Measurements from ENCODE around the gene ATG2A. TPM values are rescaled to one million over a fixed set of nuclear protein-coding genes. Genes with fewer than 3 reads are reported as not detected.

Gene ATG2A
- total and polyA plus RNA-seq, 12 donors: 3.6 to 43.5 (median 33.1) TPM

DNA sequence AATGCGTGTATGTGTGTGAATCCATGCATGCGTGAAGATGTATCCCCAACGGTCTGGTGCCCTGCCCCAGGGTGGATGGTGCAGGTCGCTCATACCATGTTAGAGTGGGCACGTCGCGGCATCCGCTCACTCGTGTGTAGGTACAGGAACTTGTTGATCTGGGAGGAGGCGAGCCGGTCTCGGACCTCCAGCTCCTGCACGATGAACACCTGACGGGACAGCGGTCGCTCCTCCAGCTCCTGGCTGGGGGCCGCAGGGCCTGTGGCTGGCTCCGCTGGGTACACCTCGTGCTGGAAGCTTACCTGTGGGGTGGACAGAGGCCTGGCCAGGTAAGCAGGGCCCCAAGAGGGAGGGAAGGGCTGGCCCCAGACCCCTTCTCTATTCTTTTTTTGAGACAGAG is 18.5 kb downstream of the ATG2A start:
- Histone ChIP-seq H3K36me3 (replicated peaks in 1 of 2) (peaks cover 0 to 67% of the 10 kb centered on the region in 2 donors), H3K4me1 (replicated peaks in 1 of 2) (peaks cover 0 to 6% of the 10 kb centered on the region in 2 donors), H3K4me3 (no peak overlapping the region), H3K27ac (no peak overlapping the region), H3K27me3 (no peaks in the 10 kb centered on the region), H3K9me3 (replicated peaks in 1 of 3) (no peaks in the 10 kb centered on the region)
- intact Hi-C loops (cut with DNase I): no loop called here
- TF ChIP-seq, protein P1, sequence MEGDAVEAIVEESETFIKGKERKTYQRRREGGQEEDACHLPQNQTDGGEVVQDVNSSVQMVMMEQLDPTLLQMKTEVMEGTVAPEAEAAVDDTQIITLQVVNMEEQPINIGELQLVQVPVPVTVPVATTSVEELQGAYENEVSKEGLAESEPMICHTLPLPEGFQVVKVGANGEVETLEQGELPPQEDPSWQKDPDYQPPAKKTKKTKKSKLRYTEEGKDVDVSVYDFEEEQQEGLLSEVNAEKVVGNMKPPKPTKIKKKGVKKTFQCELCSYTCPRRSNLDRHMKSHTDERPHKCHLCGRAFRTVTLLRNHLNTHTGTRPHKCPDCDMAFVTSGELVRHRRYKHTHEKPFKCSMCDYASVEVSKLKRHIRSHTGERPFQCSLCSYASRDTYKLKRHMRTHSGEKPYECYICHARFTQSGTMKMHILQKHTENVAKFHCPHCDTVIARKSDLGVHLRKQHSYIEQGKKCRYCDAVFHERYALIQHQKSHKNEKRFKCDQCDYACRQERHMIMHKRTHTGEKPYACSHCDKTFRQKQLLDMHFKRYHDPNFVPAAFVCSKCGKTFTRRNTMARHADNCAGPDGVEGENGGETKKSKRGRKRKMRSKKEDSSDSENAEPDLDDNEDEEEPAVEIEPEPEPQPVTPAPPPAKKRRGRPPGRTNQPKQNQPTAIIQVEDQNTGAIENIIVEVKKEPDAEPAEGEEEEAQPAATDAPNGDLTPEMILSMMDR (IDR thresholded peaks at IDR 0.05): no peak
- TF ChIP-seq POLR2A (IDR thresholded peaks at IDR 0.05): no peak
- WGBS, 4 donors: 95 to 96% (median 95%) methylated on average over 9 to 19 of the region's 19 CpGs
- DNase-seq: no peak

DNA sequence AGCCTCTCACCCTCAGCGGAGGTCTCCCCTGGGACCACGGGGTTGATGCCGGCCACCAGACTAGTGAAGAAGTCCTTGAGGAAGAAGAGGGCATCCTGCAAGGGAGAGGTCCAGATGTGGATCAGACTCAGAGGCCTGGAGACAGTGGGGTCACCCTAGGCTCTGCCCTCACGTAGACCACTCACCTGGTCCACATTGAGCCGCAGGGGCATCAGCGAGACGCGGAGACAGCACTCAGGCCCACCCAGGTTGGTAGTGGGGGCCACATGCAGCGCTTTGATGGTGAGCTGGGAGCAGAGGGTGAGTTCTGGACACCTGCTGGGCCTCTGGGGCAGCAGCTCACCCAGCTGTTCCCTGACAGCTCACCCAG is 18.9 kb downstream of the ATG2A start:
- intact Hi-C loops (cut with DNase I): no loop called here
- H3K27me3 ChIP-seq: no peaks in the 10 kb centered on the region
- peaks cover 0 to 6% of the 10 kb centered on the region in 2 donors for H3K4me1 ChIP-seq (replicated peaks in 1 of 2)
- 92 to 98% (median 95%) methylated on average over 6 to 9 of the region's 9 CpGs for WGBS, 4 donors
- H3K4me3 ChIP-seq: no peak overlapping the region
- H3K9me3 ChIP-seq (replicated peaks in 1 of 3): no peaks in the 10 kb centered on the region
- peaks cover 0 to 62% of the 10 kb centered on the region in 2 donors for H3K36me3 ChIP-seq (replicated peaks in 1 of 2)
- no peak overlapping the region for H3K27ac ChIP-seq
- DNase-seq: no peak
- TF ChIP-seq, protein P1 (IDR thresholded peaks at IDR 0.05): no peak
- TF ChIP-seq POLR2A (IDR thresholded peaks at IDR 0.05): no peak

DNA sequence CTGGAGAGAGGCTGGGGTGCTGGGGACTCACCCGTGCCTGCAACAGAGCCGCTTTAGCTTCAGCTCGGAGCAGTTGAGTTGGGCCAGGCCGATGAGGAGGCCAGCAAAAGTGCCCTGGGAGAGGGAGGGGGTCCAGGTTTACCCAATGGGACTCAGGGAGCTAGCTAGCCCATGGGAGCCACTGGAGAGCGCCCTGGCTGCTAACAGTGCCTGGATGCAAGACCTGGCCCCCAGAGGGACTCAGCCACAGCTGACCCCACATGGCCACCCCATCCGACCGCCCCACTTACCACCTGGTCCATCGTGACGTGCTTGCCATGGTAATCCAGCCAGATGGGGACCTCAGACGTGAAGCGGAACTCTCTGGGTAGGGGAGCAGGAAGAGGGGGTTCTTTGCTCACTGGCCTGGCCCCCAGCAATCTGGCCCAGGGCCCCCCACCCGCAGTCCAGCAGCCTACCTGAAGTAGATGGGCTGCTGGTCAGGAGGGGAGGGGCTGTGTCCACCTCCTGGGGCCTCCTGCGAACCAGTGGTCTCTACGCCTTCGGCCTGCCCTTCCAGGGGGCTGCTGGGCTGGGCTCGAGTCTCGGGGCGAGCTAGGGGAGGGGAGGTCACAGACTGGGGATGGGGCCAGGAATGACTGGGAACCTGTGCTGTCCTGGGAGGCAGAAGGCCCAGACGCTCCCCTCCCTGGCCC is 19.5 kb downstream of the ATG2A start:
- intact Hi-C loops (cut with DNase I): no loop called here
- TF ChIP-seq POLR2A (IDR thresholded peaks at IDR 0.05): no peak
- TF ChIP-seq, protein P1 (IDR thresholded peaks at IDR 0.05): no peak
- DNase-seq: no peak
- Histone ChIP-seq H3K27ac (no peak overlapping the region), H3K36me3 (replicated peaks in 1 of 2) (peaks cover 0 to 57% of the 10 kb centered on the region in 2 donors), H3K9me3 (replicated peaks in 1 of 3) (no peaks in the 10 kb centered on the region), H3K27me3 (no peaks in the 10 kb centered on the region), H3K4me3 (no peak overlapping the region), H3K4me1 (replicated peaks in 1 of 2) (peaks cover 0 to 6% of the 10 kb centered on the region in 2 donors)
- 88 to 95% (median 94%) methylated on average over 5 to 19 of the region's 19 CpGs for WGBS, 4 donors

DNA sequence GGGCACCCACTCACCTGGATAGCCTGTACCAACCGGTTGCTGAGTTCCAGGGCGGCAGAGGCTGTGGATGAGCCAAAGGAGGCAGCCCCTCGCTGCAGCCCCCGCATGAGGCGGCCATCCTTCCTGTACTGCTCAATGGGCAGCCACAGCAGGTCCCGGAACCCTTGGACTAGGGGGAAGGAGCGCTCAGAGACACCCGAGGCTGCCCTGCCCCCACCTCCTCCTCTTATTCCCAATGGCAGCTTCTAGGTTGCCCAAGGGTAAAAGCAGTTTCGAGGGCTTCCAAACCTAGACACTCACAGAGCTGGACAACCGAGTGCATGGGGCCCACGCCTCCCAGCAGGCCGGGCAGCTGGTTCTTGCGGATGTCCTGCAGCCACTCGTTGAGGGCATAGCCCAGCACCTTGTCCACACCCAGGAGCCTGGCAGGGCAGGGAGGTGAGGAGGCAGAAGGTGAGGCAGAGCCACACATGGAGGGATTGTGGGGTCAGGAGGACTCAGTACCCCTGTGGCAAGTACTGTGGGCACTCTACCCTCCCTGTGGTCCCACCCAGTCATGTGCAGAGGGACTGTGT is 20.5 kb downstream of the ATG2A start:
- no peaks in the 10 kb centered on the region for H3K9me3 ChIP-seq (replicated peaks in 1 of 3)
- peaks cover 0 to 6% of the 10 kb centered on the region in 2 donors for H3K4me1 ChIP-seq (replicated peaks in 1 of 2)
- no peak overlapping the region for H3K4me3 ChIP-seq
- DNase-seq: no peak
- H3K27me3 ChIP-seq: no peaks in the 10 kb centered on the region
- TF ChIP-seq POLR2A (IDR thresholded peaks at IDR 0.05): no peak
- TF ChIP-seq, protein P1 (IDR thresholded peaks at IDR 0.05): no peak
- peaks cover 0 to 47% of the 10 kb centered on the region in 2 donors for H3K36me3 ChIP-seq (replicated peaks in 1 of 2)
- intact Hi-C loops (cut with DNase I): no loop called here
- no peak overlapping the region for H3K27ac ChIP-seq
- 88 to 95% (median 93%) methylated on average over 11 to 14 of the region's 14 CpGs for WGBS, 4 donors

Measured in adrenal gland (tissue), 12 donors.